Keratinocyte (primary cell): ENCODE results near the gene SHISA7.

ENCODE experiments used
- CTCF ChIP-seq, 3 experiments: IDR thresholded peaks in 1 of 3; conservative IDR thresholded peaks in 1 of 3; optimal IDR thresholded peaks in 1 of 3; 2 replicates in 2 of 3; 3 replicates in 1 of 3; pipeline versions ENCODE3 to v1.5.1; 2011; ENCODE audit warnings: low read length in 3 of 3, mild to moderate bottlenecking in 3 of 3, moderate library complexity in 2 of 3, control low read depth in 1 of 3, inconsistent platforms in 1 of 3; ENCODE audit not compliant: insufficient read depth in 2 of 3; ENCODE audit errors: extremely low read depth in 1 of 3
- EZH2 ChIP-seq: IDR thresholded peaks from one replicate; pipeline ENCODE4 v1.6.1; 2012; ENCODE audit warnings: inconsistent platforms, mild to moderate bottlenecking, low read length, moderate library complexity

- TF ChIP-seq CTCF (optimal IDR thresholded peaks at IDR 0.05 in 1 of 3, IDR thresholded peaks at IDR 0.05 in 1 of 3, conservative IDR thresholded peaks at IDR 0.05 in 1 of 3; ENCODE audit: extremely low read depth in 1 of 3, insufficient read depth in 2 of 3, low read length in 3 of 3) (no peak), EZH2 (no peak)
Measured at GRCh38 chr19:55461974-55462626, 19.0 kb upstream of the SHISA7 start.
